Stimulated activated naive CD8-positive, alpha-beta T cell treated with anti-CD3 and anti-CD28 coated beads, Interleukin-15, amount 100 ng/mL, for 72 hours (primary cell): ENCODE measurements around the gene BTBD10.
"Not testable (repeated sequence)": the region's sequence is repeated elsewhere in the genome, so short reads cannot be mapped to it uniquely, and the experiment has no call there.

Experiments
- ATAC-seq: fragments of 150-1000 bp; cut with Tn5 transposase; 2 replicates; pipeline ENCODE4 v1.10.0; 2021; ENCODE audit warnings: mild to moderate bottlenecking, moderate library complexity
- DNase-seq, 2 donors: peaks; one replicate each; pipeline ENCODE4 v3.0.0; 2021 to 2022
- H3K27ac Mint-ChIP-seq, 2 donors: one replicate each; pipeline ENCODE4 v1.8.0; 2022; ENCODE audit warnings: mild to moderate bottlenecking in 2 of 2, mixed read lengths in 2 of 2, moderate library complexity in 2 of 2
- H3K27me3 Mint-ChIP-seq: one replicate; pipeline ENCODE4 v1.8.0; 2022; ENCODE audit warnings: mixed read lengths
- H3K4me1 Mint-ChIP-seq: one replicate; pipeline ENCODE4 v1.8.0; 2022; ENCODE audit warnings: mild to moderate bottlenecking, mixed read lengths
- H3K4me3 Mint-ChIP-seq, 2 donors: one replicate each; pipeline ENCODE4 v1.8.0; 2022; ENCODE audit warnings: mild to moderate bottlenecking in 2 of 2, mixed read lengths in 2 of 2, moderate library complexity in 1 of 2
- H3K9me3 Mint-ChIP-seq, 2 donors: one replicate each; pipeline ENCODE4 v1.8.0; 2022; ENCODE audit warnings: mixed read lengths in 2 of 2

The BTBD10 gene

GRCh38 chr11:13415201-13415600 is 47.8 kb downstream of the BTBD10 start:
- Mint-ChIP-seq H3K27me3 (no peaks in the 10 kb centered on the region), H3K27ac (no peak overlapping the region), H3K4me1 (no peaks in the 10 kb centered on the region), H3K9me3 (no peaks in the 10 kb centered on the region), H3K4me3 (no peak overlapping the region)
- no peak for ATAC-seq
- DNase-seq = no peak

GRCh38 chr11:13405220-13405619 is 57.8 kb downstream of the BTBD10 start:
- no peak for ATAC-seq
- no peak overlapping the region for H3K27ac Mint-ChIP-seq
- H3K4me3 Mint-ChIP-seq = no peak overlapping the region
- peaks cover 0 to 5% of the 10 kb centered on the region in 2 donors for H3K9me3 Mint-ChIP-seq
- H3K4me1 Mint-ChIP-seq = no peaks in the 10 kb centered on the region
- no peaks in the 10 kb centered on the region for H3K27me3 Mint-ChIP-seq
- DNase-seq = no peak

DNA sequence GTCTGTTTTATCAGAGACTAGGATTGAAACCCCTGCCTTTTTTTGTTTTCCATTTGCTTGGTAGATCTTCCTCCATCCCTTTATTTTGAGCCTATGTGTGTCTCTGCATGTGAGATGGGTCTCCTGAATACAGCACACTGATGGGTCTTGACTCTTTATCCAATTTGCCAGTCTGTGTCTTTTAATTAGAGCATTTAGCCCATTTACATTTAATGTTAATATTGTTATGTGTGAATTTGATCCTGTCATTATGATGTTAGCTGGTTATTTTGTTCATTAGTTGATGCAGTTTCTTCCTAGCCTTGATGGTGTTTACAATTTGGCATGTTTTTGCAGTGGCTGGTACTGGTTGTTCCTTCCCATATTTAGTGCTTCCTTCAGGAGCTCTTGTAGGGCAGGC is 64.7 kb downstream of the BTBD10 start:
- peaks cover 5 to 25% of the 10 kb centered on the region in 2 donors for H3K9me3 Mint-ChIP-seq
- not testable (repeated sequence) for H3K4me1 Mint-ChIP-seq, ATAC-seq, H3K27ac Mint-ChIP-seq, H3K27me3 Mint-ChIP-seq, DNase-seq, H3K4me3 Mint-ChIP-seq

GRCh38 chr11:13391217-13391616 is 71.8 kb downstream of the BTBD10 start:
- Mint-ChIP-seq H3K27ac (no peak overlapping the region), H3K27me3 (no peaks in the 10 kb centered on the region), H3K4me1 (peaks cover 6% of the 10 kb centered on the region), H3K4me3 (no peak overlapping the region), H3K9me3 (peaks cover under 1 to 2% of the 10 kb centered on the region in 2 donors)
- no peak for ATAC-seq
- no peak for DNase-seq

DNA sequence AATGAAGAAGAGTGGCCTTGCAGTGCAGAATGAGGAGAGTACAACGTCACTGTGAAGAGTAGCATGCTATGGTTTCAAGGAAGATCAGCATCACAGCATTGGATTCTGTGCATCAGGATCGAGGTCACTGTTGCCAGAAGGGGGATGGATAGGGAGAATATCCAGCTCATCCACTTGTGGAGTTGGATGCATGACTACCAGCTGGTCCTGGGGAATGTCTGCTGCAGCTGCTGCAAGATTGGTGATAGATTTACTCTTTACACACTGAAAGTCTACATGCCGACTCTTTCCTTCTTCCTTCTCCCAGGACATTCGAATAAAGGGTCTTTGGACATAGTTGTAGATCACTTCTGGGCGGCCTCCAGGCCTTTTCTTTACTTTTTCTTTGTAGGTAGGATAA is 74.3 kb downstream of the BTBD10 start:
- Mint-ChIP-seq H3K9me3 (no peaks in the 10 kb centered on the region), H3K4me3 (no peak overlapping the region), H3K4me1 (peaks cover 6% of the 10 kb centered on the region), H3K27ac (peak overlapping the region in 1 of 2 donors; percentile 34), H3K27me3 (no peaks in the 10 kb centered on the region)
- ATAC-seq (no peak), DNase-seq (no peak)

- ATAC-seq (no peak), DNase-seq (no peak)
- Mint-ChIP-seq H3K9me3 (no peaks in the 10 kb centered on the region), H3K27me3 (no peaks in the 10 kb centered on the region), H3K4me3 (no peak overlapping the region), H3K27ac (peak overlapping the region in 1 of 2 donors; percentile 56), H3K4me1 (peaks cover 6% of the 10 kb centered on the region)
Measured at GRCh38 chr11:13386567-13386966, 76.5 kb downstream of the BTBD10 start.

GRCh38 chr11:13384908-13385640 is 77.9 kb downstream of the BTBD10 start:
- no peaks in the 10 kb centered on the region for H3K9me3 Mint-ChIP-seq
- peak overlapping the region in 1 of 2 donors; percentile 42 for H3K27ac Mint-ChIP-seq
- DNase-seq (peak; percentile 20 to 21), ATAC-seq (peak; percentile 23)
- H3K4me1 Mint-ChIP-seq = peaks cover 6% of the 10 kb centered on the region
- no peaks in the 10 kb centered on the region for H3K27me3 Mint-ChIP-seq
- no peak overlapping the region for H3K4me3 Mint-ChIP-seq

DNA sequence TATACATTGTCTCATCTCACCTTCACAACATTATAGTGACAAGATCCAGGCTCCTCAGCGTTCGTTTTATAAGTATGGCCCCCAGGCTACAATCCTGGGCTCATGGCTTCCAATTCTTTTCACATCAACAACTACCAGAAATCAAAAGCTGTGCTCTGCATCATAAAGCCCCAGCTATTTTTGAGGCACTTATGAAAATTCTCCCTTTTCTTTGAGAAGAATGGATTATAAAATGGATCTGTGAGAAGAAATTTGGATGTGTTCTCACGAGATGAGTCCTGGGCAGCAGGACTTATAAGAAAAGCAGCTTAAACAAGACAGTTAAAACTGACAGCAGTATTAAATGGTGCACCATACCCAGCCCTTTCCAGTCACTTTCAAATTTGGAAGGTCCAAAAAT is 80.3 kb downstream of the BTBD10 start:
- no peaks in the 10 kb centered on the region for H3K9me3 Mint-ChIP-seq
- ATAC-seq = no peak
- no peak overlapping the region for H3K27ac Mint-ChIP-seq
- no peak overlapping the region for H3K4me3 Mint-ChIP-seq
- no peaks in the 10 kb centered on the region for H3K4me1 Mint-ChIP-seq
- H3K27me3 Mint-ChIP-seq = no peaks in the 10 kb centered on the region
- no peak for DNase-seq

GRCh38 chr11:13380731-13381130 is 82.3 kb downstream of the BTBD10 start:
- no peak overlapping the region for H3K4me3 Mint-ChIP-seq
- ATAC-seq (no peak), DNase-seq (no peak)
- H3K27me3 Mint-ChIP-seq = no peaks in the 10 kb centered on the region
- H3K9me3 Mint-ChIP-seq = no peaks in the 10 kb centered on the region
- H3K4me1 Mint-ChIP-seq = no peaks in the 10 kb centered on the region
- H3K27ac Mint-ChIP-seq = no peak overlapping the region

- DNase-seq (no peak), ATAC-seq (no peak)
- no peaks in the 10 kb centered on the region for H3K4me1 Mint-ChIP-seq
- no peak overlapping the region for H3K4me3 Mint-ChIP-seq
- H3K27ac Mint-ChIP-seq = no peak overlapping the region
- no peaks in the 10 kb centered on the region for H3K9me3 Mint-ChIP-seq
- H3K27me3 Mint-ChIP-seq = no peaks in the 10 kb centered on the region
Measured at GRCh38 chr11:13378316-13378715, 84.7 kb downstream of the BTBD10 start.

DNA sequence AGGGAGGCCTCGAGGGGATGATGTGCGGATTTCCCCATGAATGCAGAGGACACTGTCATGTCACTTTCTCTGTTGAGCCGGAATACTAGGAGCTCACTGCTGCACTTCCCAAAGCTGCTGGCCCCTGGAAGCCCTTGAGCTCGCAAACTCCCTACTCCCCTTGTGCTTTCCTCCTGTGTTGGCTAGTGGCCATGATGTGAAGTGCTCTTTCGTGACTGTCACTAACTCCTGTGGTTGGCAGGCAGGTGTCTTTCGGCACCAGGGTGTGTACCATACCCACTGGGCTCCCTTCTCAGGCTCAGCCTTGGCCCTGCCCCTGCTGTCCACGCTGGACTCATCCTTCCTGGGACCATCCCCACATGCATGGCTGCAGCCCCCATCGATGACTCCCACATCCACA is 86.2 kb downstream of the BTBD10 start:
- DNase-seq (no peak), ATAC-seq (no peak)
- no peaks in the 10 kb centered on the region for H3K9me3 Mint-ChIP-seq
- no peaks in the 10 kb centered on the region for H3K27me3 Mint-ChIP-seq
- H3K4me1 Mint-ChIP-seq = no peaks in the 10 kb centered on the region
- H3K4me3 Mint-ChIP-seq = no peak overlapping the region
- peak overlapping the region; percentile 51 to 77 for H3K27ac Mint-ChIP-seq

DNA sequence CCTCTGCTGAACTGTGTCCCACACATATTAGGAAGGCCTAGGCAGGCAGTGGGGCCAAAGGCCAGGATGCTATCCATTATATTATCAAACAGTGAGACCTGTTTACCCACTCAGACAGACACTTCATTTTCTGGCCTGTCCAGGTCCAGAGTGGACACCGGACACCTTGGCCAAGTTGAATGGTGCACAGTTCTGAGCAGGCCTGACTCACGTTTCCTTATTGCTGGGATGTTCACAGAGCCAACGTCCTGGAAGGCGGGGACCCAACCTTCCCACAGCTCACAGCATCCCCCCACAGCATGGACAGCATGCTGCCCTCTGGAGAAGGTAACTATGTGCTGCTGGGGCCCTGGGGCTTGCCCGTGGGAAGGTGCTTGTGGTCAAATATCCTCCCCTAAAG is 86.6 kb downstream of the BTBD10 start:
- DNase-seq (no peak), ATAC-seq (no peak)
- H3K9me3 Mint-ChIP-seq = no peaks in the 10 kb centered on the region

DNA sequence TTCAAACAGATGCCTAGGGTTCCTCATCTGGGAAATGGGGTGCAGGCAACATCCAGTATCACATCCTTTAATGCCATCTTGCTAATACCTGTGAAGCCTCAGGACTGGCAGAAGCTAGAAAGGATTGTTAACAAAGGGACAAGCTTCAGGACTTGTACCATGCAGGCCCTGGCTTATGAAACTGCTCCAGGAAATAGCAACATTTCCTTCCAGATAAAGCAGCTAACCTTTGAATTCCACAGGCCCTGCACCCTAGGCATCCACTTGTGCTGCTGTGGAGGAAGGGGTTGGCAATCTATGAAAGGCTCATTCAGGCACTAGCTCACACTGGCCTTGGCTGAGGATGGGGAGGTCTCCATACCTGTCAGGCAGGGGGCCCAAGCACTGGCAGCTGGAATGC is 87.2 kb downstream of the BTBD10 start:
- no peaks in the 10 kb centered on the region for H3K27me3 Mint-ChIP-seq
- peak overlapping the region in 1 of 2 donors; percentile 51 for H3K27ac Mint-ChIP-seq
- H3K9me3 Mint-ChIP-seq = no peaks in the 10 kb centered on the region
- DNase-seq (no peak), ATAC-seq (peak; percentile 26)
- H3K4me3 Mint-ChIP-seq = no peak overlapping the region
- H3K4me1 Mint-ChIP-seq = no peaks in the 10 kb centered on the region

More for the DNA sequence above, 86.6 kb downstream of the BTBD10 start:
- Mint-ChIP-seq H3K27ac (peak overlapping the region in 1 of 2 donors; percentile 51), H3K4me1 (no peaks in the 10 kb centered on the region), H3K27me3 (no peaks in the 10 kb centered on the region), H3K4me3 (no peak overlapping the region)

DNA sequence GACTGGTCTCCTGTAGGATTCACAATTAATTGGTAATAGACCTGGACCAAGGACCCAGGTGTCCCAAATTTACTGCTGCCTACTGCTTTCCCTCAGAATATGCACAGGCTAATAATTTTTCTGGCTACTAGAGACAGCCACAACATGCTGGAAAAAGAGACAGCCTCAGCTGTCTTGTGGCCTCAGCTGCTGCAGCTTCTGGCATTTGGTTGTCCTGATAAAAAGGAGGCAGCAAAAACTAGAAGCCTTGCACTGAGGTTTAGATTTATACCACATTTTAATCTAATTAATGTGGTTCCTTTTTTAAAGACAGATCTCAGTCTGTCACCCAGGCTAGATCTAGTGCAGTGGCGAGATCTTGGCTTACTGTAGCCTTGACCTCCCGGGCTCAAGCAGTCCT is 89.8 kb downstream of the BTBD10 start:
- no peaks in the 10 kb centered on the region for H3K27me3 Mint-ChIP-seq
- no peak overlapping the region for H3K27ac Mint-ChIP-seq
- ATAC-seq = no peak
- H3K4me3 Mint-ChIP-seq = no peak overlapping the region
- H3K9me3 Mint-ChIP-seq = no peaks in the 10 kb centered on the region
- DNase-seq = no peak
- H3K4me1 Mint-ChIP-seq = no peaks in the 10 kb centered on the region

DNA sequence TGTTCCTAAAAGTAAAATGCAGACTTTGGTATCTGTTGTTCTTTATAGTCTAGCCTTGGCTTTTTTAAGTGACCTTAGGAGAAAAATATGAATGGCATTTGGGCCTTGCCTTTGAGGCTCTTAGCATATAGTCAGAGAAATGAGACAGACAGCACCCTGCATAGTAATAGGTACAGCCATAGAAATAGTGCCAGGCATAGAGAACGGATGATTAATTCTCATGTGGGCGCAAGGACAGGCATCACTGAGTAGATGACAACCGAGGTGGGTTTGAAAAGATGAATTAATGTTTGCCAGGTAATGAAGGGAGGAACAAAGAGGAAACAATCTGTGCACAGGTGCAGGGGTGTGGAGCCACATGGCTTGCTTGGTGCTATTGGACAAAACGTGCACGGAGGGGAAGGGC is 95.0 kb downstream of the BTBD10 start:
- H3K9me3 Mint-ChIP-seq = no peaks in the 10 kb centered on the region
- H3K27me3 Mint-ChIP-seq = no peaks in the 10 kb centered on the region
- H3K4me1 Mint-ChIP-seq = no peaks in the 10 kb centered on the region
- no peak overlapping the region for H3K4me3 Mint-ChIP-seq
- no peak overlapping the region for H3K27ac Mint-ChIP-seq
- no peak for ATAC-seq
- DNase-seq = no peak

DNA sequence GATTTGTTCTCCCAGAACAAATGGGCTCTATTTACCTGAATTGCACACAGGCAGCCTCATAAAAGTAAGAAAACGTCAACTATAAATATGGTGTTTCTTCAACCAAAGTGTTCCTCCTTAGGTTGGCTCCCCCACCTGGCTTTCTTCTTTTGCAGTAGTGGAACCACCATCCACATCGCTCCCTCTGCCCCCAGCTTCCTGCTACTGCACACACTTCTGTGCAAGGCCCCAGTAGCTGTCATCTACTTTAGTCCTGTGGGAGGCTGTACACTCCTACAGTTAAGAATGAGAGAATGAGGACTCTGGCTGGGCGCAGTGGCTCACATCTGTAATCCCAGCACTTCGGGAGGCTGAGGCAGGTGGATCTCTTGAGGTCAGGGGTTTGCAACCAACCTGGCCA is 95.9 kb downstream of the BTBD10 start:
- H3K4me3 Mint-ChIP-seq = no peak overlapping the region
- no peaks in the 10 kb centered on the region for H3K9me3 Mint-ChIP-seq
- no peaks in the 10 kb centered on the region for H3K4me1 Mint-ChIP-seq
- H3K27ac Mint-ChIP-seq = no peak overlapping the region
- no peak for ATAC-seq
- DNase-seq = no peak
- no peaks in the 10 kb centered on the region for H3K27me3 Mint-ChIP-seq
